Measurements from ENCODE around the gene FARP1. TPM values are rescaled to one million over a fixed set of nuclear protein-coding genes. Genes with fewer than 3 reads are reported as not detected.

FARP1 gene
- total RNA-seq, 4 donors from 2014 or later, result 1.5 to 10.3 (median 6.4) TPM

DNA sequence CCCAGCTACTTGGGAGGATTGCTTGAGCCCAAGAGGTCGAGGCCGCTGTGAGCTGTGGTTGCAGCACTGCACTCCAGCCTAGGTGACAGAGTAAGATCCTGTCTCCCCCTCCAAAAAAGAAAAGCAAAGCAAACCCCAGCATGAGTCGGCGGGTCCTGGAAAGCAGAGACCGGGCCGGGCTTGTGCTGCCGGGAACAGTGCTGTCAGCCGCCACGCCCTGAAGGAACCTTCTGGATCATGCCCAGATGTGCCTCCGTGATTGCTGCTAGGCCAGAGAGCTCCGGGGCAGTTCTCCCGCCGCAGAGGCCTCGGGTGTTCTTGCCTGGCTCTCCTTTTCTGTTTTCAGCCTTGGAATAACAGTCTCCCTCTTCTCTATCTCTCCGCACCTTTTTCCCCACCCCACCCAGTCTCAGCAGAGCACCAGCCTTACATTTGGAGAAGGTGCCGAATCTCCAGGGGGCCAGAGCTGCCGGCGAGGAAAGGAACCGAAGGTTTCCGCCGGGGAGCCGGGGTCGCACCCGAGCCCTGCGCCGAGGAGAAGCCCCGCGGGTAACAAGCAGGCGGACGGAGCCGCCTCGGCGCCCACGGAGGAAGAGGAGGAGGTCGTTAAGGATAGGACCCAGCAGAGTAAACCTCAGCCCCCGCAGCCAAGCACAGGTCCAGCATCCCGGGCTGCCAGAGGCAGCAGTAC lies 252.1 kb downstream of the FARP1 start:
- intact Hi-C loops (cut with DNase I), result no loop called here
- no peak for TF ChIP-seq CTCF (IDR thresholded peaks at IDR 0.05)
- Histone ChIP-seq H3K27me3 (peaks cover 0 to 4% (median 0%) of the 10 kb centered on the region in 4 donors), H3K27ac (no peak overlapping the region), H3K36me3 (peaks cover 0 to 19% (median 0%) of the 10 kb centered on the region in 3 donors), H3K4me1 (peaks cover 0 to 8% (median 0%) of the 10 kb centered on the region in 3 donors), H3K9me3 (no peaks in the 10 kb centered on the region), H3K4me3 (no peak overlapping the region)
- no peak for DNase-seq
- 67 to 90% methylated on average over 2 to 22 of the region's 37 CpGs for WGBS, 2 donors

DNA sequence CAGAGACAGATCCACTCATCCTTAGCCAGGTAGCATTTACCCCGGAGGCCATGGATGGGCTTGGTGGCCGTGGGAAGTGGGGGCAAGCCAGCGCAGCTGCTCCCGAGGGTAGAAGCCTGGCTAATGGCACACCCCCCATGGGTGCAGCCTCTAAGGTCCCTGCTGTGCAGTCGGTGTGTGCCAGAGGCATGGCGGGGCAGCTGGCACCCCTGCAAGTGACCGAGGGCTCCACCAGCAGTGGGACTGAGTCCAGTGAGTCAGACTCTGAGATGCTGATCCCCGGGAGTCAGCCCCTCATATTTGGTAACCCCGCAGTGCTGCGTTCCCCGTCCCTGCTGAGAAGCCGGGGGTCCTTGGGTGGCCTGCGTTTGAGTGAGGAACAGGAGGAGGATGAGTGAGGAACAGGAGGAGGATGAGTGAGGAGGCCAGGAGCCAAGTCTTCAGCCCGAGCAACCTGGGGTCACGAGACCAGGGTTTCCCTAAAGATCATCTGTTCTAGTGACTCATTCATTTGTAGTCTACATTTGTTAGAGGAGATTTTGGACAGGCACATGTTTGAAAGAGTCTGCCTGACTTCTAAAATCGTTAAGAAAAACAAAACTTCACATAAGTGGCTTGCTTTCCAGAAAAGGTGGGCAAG lies 253.3 kb downstream of the FARP1 start:
- intact Hi-C loops (cut with DNase I), result no loop called here
- no peak for DNase-seq
- TF ChIP-seq POLR2A (IDR thresholded peaks at IDR 0.05) (no peak), CTCF (IDR thresholded peaks at IDR 0.05) (no peak)
- WGBS, 2 donors, result 62 to 70% methylated on average over 2 to 3 of the region's 16 CpGs
- Histone ChIP-seq H3K4me1 (peaks cover 0 to 8% (median 0%) of the 10 kb centered on the region in 3 donors), H3K27ac (no peak overlapping the region), H3K4me3 (no peak overlapping the region), H3K27me3 (peaks cover 0 to 4% (median 0%) of the 10 kb centered on the region in 4 donors), H3K9me3 (no peaks in the 10 kb centered on the region), H3K36me3 (peaks cover 0 to 19% (median 0%) of the 10 kb centered on the region in 3 donors)

DNA sequence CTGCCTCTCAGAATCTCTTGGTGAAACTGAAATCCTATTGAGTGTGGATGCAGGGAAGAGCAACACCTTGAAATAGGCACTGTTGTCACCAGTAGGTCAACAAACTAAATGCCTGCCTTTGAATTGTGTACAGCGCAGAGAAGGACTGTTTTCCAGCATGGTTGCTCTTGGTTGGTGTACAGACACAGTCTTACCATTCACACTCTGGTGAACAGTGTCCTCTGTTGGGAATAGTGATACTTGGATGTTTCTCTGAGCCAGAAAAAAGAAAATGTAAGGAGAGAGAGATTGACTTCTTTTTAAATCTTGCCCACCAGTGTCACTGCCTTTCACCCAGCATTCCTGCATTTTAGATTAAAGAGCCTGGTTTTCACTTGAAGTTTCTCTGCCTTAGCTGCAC lies 254.3 kb downstream of the FARP1 start:
- Histone ChIP-seq H3K4me1 (peaks cover 0 to 8% (median 0%) of the 10 kb centered on the region in 3 donors), H3K36me3 (peaks cover 0 to 19% (median 0%) of the 10 kb centered on the region in 3 donors), H3K9me3 (no peaks in the 10 kb centered on the region), H3K4me3 (no peak overlapping the region), H3K27me3 (peaks cover 0 to 4% (median 0%) of the 10 kb centered on the region in 4 donors), H3K27ac (no peak overlapping the region)
- no peak for DNase-seq
- 88 to 100% methylated on average over 1 of the region's 1 CpG for WGBS, 2 donors
- intact Hi-C loops (cut with DNase I), result no loop called here
- TF ChIP-seq POLR2A (IDR thresholded peaks at IDR 0.05) (no peak), CTCF (IDR thresholded peaks at IDR 0.05) (peak in 1 of 6 experiments; percentile 5)

GRCh38 chr13:98397861-98398260 lies 255.0 kb downstream of the FARP1 start:
- peaks cover 0 to 19% (median 0%) of the 10 kb centered on the region in 3 donors for H3K36me3 ChIP-seq
- WGBS, 2 donors, result 67 to 79% methylated on average over 7 of the region's 7 CpGs
- no peak overlapping the region for H3K27ac ChIP-seq
- no peak for TF ChIP-seq POLR2A (IDR thresholded peaks at IDR 0.05)
- TF ChIP-seq CTCF (IDR thresholded peaks at IDR 0.05), result no peak
- intact Hi-C loops (cut with DNase I), result no loop called here
- no peaks in the 10 kb centered on the region for H3K9me3 ChIP-seq
- peaks cover 0 to 8% (median 0%) of the 10 kb centered on the region in 3 donors for H3K4me1 ChIP-seq
- H3K4me3 ChIP-seq, result no peak overlapping the region
- no peak for DNase-seq
- H3K27me3 ChIP-seq, result peaks cover 0 to 4% (median 0%) of the 10 kb centered on the region in 4 donors

DNA sequence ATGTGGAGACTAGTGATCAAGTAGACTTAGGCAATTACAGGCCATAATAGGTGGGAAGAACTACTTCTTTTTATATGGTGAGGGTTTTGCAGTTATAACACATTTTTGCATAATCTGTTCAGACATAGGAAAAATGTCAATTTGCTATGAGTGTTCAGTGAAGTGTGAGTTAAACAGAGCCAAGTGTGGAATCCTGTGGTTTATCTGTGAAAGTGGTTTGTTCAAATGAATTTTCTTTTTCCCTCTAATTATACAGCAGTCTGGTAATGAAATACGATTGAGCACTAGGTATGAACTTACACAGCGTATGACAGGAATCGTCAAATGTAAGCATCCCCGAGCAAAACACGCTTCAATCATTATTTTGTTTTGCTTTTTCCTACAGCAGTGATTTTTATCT lies 255.7 kb downstream of the FARP1 start:
- H3K4me3 ChIP-seq, result no peak overlapping the region
- peaks cover 0 to 21% (median 0%) of the 10 kb centered on the region in 3 donors for H3K36me3 ChIP-seq
- H3K4me1 ChIP-seq, result peaks cover 0 to 8% (median 0%) of the 10 kb centered on the region in 3 donors
- TF ChIP-seq CTCF (IDR thresholded peaks at IDR 0.05) (no peak), POLR2A (IDR thresholded peaks at IDR 0.05) (no peak)
- H3K27me3 ChIP-seq, result peaks cover 0 to 4% (median 0%) of the 10 kb centered on the region in 4 donors
- no peak overlapping the region for H3K27ac ChIP-seq
- intact Hi-C loops (cut with DNase I), result no loop called here
- 70 to 81% methylated on average over 5 of the region's 5 CpGs for WGBS, 2 donors
- no peak for DNase-seq
- no peaks in the 10 kb centered on the region for H3K9me3 ChIP-seq
